GM19025 (cell line): ENCODE measurements around the gene PTPRN2.
"Not testable (repeated sequence)": the region's sequence is repeated elsewhere in the genome, so short reads cannot be mapped to it uniquely, and the experiment has no call there.

ENCODE experiments used
- ATAC-seq: cut with Tn5 transposase; IDR thresholded peaks from one replicate; pipeline ENCODE4 v1.9.1; 2021; ENCODE audit warnings: mild to moderate bottlenecking, low read depth, moderate library complexity; ENCODE audit not compliant: unreplicated experiment

The PTPRN2 gene

GRCh38 chr7:158235862-158236261 lies 351.8 kb downstream of the PTPRN2 start:
- no peak for ATAC-seq

DNA sequence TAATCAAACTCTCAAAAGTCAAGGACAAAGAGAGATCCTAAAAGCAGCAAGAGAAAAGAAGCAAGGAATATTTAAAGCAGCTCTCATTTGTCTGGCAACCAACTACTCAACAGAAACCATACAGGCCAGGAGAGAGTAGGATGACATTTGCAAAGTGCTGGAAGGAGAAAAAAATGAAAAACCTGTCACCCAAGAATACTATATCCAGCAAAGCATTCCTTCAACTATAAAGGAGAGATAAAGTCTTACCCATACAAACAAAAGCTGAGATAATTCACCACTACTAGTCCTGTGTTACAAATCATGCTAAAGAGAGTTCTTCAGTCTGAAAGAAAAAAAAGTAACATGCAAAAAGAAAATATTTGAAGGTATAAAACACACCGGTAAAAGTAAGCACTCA lies 357.7 kb downstream of the PTPRN2 start:
- ATAC-seq, result no peak

DNA sequence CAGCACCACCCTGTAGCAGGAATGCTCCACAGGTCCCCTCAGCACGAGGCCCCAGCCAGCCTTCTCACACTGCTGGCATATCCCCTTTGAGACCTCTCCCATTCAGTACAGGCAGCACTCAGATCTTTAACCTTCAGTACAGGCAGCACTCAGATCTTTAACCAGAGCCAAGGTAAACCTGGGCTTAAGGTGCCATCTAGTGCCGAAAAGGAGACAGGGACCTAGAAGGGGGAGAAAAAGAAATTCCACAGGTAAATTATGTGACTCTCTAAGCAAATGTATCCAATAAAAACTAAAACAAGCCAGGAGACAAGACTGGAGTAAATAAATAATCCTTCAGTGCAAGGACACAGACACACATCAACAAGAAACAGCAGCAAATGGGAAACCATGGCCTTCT lies 358.6 kb downstream of the PTPRN2 start:
- ATAC-seq, result no peak

- ATAC-seq, result no peak
Measured at GRCh38 chr7:158228131-158228530, 359.5 kb downstream of the PTPRN2 start.

DNA sequence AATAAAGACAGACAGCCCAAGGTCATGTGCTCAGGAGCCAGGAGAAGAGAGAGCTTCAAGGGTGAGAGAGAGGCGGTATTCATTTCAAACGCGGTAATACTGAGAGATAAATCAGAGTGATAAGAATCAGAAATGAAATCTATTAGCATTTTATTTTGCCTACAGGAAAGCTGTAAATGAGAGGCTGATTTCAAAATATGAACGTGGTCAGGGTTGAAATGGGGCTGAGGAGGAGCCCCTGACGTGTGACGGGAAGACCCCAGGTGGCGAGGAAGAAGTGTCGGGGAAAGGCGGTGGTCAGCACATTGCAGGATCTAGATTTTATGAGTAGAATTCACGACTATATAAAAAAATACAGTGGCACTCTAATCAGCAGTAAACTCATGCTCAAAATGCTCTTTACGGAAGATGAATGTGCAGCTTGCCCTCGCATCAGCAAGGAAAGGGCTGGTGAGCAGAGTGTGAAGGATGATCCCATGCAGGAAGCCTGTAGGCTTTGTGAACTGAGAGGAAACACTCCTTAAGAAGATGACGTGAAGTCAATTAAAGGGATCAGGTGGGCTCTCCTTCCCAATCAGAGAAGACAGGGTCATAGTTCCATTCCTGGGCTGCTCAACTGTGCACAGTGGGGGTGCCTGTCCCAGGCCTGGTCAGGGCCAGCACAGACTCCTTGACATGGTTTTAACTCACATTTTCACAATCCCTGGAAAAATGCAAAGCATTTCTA lies 360.2 kb downstream of the PTPRN2 start:
- no peak for ATAC-seq

DNA sequence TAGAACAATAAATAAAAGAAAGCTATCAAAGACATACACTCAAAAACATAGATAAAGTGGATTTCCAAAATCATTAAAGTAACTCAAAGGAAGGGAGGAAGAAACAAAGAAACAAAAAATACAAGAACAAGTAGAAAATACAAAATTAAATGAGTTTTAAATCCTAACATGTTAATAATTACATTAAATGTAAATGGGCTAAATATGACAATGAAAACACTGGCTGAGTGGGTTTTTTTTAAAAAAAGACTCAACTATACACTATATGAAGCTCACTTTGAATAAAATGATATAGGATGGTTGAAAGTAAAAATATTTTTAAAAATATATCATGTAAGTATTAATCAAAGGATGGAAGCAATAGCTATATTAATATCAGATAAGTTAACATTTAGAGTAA lies 371.4 kb downstream of the PTPRN2 start:
- ATAC-seq, result no peak

DNA sequence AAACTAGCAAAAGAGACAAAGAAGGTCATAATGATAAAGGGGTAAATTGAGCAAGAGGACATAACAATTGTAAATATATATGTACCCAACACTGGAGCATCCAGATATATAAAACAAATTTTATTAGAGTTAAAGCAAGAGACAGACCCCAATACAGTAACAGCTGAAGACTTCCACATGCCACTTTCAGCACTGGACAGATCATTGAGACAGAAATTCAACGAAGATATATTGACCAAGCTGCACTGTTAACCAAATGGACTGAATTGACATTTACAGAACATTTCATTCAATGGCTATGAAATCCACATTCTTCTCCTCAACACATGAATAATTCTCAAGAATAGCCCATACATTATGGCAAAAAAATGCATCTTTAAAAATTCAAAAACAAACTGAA lies 378.2 kb downstream of the PTPRN2 start:
- no peak for ATAC-seq

- no peak for ATAC-seq
Measured at GRCh38 chr7:158206341-158206740, 381.3 kb downstream of the PTPRN2 start.

GRCh38 chr7:158204453-158204852 lies 383.2 kb downstream of the PTPRN2 start:
- ATAC-seq, result no peak

GRCh38 chr7:158203948-158204347 lies 383.7 kb downstream of the PTPRN2 start:
- not testable (repeated sequence) for ATAC-seq

- ATAC-seq, result no peak
Measured at GRCh38 chr7:158194365-158194900, 393.2 kb downstream of the PTPRN2 start.

DNA sequence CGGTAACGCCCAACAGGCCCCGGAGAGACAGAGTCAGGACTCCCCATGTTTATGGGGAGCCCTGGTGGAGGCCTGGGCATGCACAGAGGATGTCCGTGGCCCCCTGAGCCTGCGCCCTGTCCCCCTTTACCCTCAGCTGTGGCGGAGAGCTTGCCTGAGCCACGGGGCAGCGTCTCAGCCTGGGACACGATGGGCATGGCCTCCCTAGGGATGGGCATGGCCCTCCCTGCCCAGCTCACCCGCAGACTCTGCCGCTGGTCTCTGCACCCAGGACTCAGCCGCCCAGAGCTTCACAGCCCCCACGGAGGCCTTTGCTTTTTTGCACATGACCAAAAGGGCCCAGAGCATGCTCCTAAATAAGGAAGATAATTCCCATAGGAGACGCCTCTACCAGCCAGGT lies 394.2 kb downstream of the PTPRN2 start:
- no peak for ATAC-seq

DNA sequence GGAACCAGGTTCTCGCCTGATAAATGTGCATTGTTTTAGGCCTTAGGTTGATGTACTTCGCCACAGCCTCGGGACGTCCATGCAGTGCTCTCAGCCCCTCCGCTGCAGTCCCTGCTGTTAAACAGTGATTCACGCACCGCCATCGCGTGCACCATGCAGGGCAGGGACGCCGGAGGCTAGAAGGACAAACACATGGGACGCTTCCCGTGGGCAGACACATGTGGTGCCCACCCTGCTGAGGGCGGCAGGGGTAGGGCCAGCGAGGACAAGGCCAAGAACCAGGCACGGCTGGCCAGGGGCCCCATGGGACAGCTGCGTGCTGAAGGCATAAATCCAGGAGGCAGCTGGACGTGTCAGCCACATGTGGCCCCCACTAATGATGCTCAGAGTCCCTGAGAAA lies 394.7 kb downstream of the PTPRN2 start:
- no peak for ATAC-seq

DNA sequence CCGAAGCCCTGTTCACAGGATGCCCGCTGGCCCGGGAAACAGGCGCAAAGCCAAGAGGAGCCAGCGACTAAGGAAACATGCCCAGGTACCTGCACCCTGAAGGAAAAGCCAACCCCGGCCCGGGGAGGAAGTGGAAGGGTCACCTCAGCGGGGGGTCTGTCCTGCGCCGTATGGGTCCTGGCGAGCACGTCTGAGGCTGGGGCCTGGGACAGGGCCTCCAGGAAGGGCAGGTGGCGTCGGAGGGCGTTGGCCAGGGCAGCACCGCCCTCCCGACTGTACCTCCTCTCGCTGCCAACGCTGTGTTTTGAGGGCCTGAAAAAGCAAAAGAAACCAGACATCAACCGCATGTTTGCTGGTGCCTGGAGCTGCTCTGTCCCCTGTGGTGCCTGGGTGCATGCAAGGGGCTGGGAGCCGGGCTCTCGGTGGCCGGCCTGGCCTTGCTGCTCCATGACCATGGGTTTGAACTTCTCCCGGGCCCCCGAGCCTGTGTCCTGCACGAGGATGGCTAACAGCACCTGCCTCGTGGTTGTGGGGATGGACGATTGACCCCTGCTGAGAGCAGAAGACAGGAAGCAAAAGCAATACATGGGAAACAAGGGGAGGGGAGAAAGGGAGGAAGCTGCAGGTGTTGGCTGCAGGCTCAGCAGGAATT lies 395.3 kb downstream of the PTPRN2 start:
- ATAC-seq, result no peak

GRCh38 chr7:158191671-158192070 lies 396.0 kb downstream of the PTPRN2 start:
- no peak for ATAC-seq

GRCh38 chr7:158190756-158191155 lies 396.9 kb downstream of the PTPRN2 start:
- no peak for ATAC-seq

GRCh38 chr7:158188676-158189075 lies 398.9 kb downstream of the PTPRN2 start:
- ATAC-seq, result no peak

DNA sequence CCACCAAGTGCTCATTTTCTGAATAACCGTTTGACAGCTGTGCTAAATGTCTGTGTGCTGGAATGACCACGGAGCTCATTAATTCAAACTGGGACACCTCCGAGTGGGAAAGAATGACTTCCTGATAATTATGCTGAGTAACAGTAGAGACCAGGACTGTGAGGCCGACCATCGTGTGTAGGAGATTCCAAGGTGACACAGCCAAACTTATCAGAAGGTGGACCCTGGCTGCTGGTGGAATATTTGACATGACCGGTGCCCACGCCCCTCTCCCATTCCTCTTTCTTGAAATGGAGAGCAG lies 400.0 kb downstream of the PTPRN2 start:
- no peak for ATAC-seq

GRCh38 chr7:158186864-158187693 lies 400.5 kb downstream of the PTPRN2 start:
- ATAC-seq, result no peak

DNA sequence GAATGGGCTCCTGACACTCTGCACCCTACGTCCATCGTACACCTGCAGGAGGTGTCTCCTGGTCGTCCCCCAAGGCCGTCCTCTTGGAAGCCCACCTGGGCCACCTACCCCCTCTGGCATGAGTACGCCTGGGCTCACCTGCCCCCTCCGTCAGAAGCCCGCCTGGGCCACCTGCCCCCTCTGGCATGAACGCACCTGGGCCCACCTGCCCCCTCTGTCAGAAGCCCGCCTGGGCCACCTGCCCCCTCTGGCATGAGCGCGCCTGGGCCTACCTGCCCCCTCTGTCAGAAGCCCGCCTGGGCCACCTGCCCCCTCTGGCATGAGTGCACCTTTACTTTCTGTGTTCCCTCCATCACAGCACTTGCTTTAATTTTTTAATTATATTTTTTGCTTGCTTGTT lies 401.2 kb downstream of the PTPRN2 start:
- no peak for ATAC-seq

- no peak for ATAC-seq
Measured at GRCh38 chr7:158185653-158186052, 402.0 kb downstream of the PTPRN2 start.
